Body of pancreas (tissue), 4 donors: ENCODE measurements around the gene EEF1AKMT3.

Experiments
- CTCF ChIP-seq, 7 experiments: fragments of 450-650 bp in 4 of 7; fragments of 200-600 bp in 3 of 7; sonication (generic) in 3 of 7; IDR thresholded peaks; one replicate each; pipeline ENCODE4 v1.5.1; 2016 to 2019; ENCODE audit warnings: antibody characterized with exemption in 7 of 7
- POLR2A ChIP-seq, 3 donors: fragments of 450-650 bp; IDR thresholded peaks; one replicate each; pipeline ENCODE4 v1.6.1; 2016; ENCODE audit warnings: antibody characterized with exemption in 3 of 3, mild to moderate bottlenecking in 2 of 3

- TF ChIP-seq CTCF (IDR thresholded peaks at IDR 0.05) (no peak), POLR2A (IDR thresholded peaks at IDR 0.05) (no peak)
Observed at GRCh38 chr12:57736741-57737466, 35.5 kb upstream of the EEF1AKMT3 start.
